ENCODE data around the gene RABAC1. TPM values are rescaled to one million over a fixed set of nuclear protein-coding genes. Genes with fewer than 3 reads are reported as not detected.

The RABAC1 gene
- polyA plus RNA-seq, 1 donor from 2014 or later, result 290 TPM

- no peak overlapping the region for H3K4me2 ChIP-seq (ENCODE audit: low read length)
- no peaks in the 10 kb centered on the region for H3F3A ChIP-seq (ENCODE audit: insufficient read depth, low read length, poor library complexity, severe bottlenecking)
- H3K36me3 ChIP-seq (ENCODE audit: insufficient read depth, low read length), result no peaks in the 10 kb centered on the region
- H3K79me2 ChIP-seq (replicated peaks; ENCODE audit: insufficient read depth, low read length), result no peaks in the 10 kb centered on the region
- no peaks in the 10 kb centered on the region for H4K20me1 ChIP-seq (ENCODE audit: insufficient read depth)
- TF ChIP-seq POLR2AphosphoS5 (IDR thresholded peaks at IDR 0.05) (no peak), MXI1 (conservative IDR thresholded peaks at IDR 0.05; ENCODE audit: poor library complexity, severe bottlenecking) (no peak), SMC3 (conservative IDR thresholded peaks at IDR 0.05; ENCODE audit: poor library complexity) (no peak), EZH2 (IDR thresholded peaks at IDR 0.05; ENCODE audit: borderline replicate concordance, insufficient read depth, low read length, poor library complexity, severe bottlenecking) (no peak), REST (IDR thresholded peaks at IDR 0.05; ENCODE audit: borderline replicate concordance) (no peak), EP300 (conservative IDR thresholded peaks at IDR 0.05; ENCODE audit: poor library complexity, severe bottlenecking) (no peak), CTCF (IDR thresholded peaks at IDR 0.05; ENCODE audit: poor library complexity, severe bottlenecking) (no peak), TAF1 (IDR thresholded peaks at IDR 0.05; ENCODE audit: low read depth) (no peak), RAD21 (conservative IDR thresholded peaks at IDR 0.05) (no peak)
- no peak overlapping the region for H3K9ac ChIP-seq (ENCODE audit: low read length)
- no peak overlapping the region for H2AFZ ChIP-seq (ENCODE audit: low read depth, low read length)
- no peaks in the 10 kb centered on the region for H3K9me3 ChIP-seq (ENCODE audit: low read length)
- peak overlapping the region; percentile 98 for H3K4me3 ChIP-seq (ENCODE audit: low read length)
- no peaks in the 10 kb centered on the region for H3K27me3 ChIP-seq (ENCODE audit: insufficient read depth, low read depth, low read length)
- no peak overlapping the region for H3K27ac ChIP-seq (ENCODE audit: low read length)
- no peaks in the 10 kb centered on the region for H3K9me2 ChIP-seq (ENCODE audit: insufficient read depth, low read length)
These were observed 1.8 kb downstream of the RABAC1 start for GRCh38 chr19:41957161-41957837.

- Histone ChIP-seq H3K4me2 (ENCODE audit: low read length) (no peak overlapping the region), H3K79me2 (replicated peaks; ENCODE audit: insufficient read depth, low read length) (no peaks in the 10 kb centered on the region), H3K9me2 (ENCODE audit: insufficient read depth, low read length) (no peaks in the 10 kb centered on the region), H4K20me1 (ENCODE audit: insufficient read depth) (no peaks in the 10 kb centered on the region), H3K27me3 (ENCODE audit: insufficient read depth, low read depth, low read length) (no peaks in the 10 kb centered on the region), H3K36me3 (ENCODE audit: insufficient read depth, low read length) (no peaks in the 10 kb centered on the region), H3K9ac (ENCODE audit: low read length) (no peak overlapping the region), H2AFZ (ENCODE audit: low read depth, low read length) (no peak overlapping the region), H3K4me3 (ENCODE audit: low read length) (no peak overlapping the region), H3F3A (ENCODE audit: insufficient read depth, low read length, poor library complexity, severe bottlenecking) (no peaks in the 10 kb centered on the region), H3K27ac (ENCODE audit: low read length) (no peak overlapping the region), H3K9me3 (ENCODE audit: low read length) (no peaks in the 10 kb centered on the region)
- TF ChIP-seq REST (IDR thresholded peaks at IDR 0.05; ENCODE audit: borderline replicate concordance) (no peak), EP300 (conservative IDR thresholded peaks at IDR 0.05; ENCODE audit: poor library complexity, severe bottlenecking) (no peak), POLR2AphosphoS5 (IDR thresholded peaks at IDR 0.05) (no peak)
These were observed 2.5 kb downstream of the RABAC1 start for GRCh38 chr19:41956621-41957020.
